Karpas-422 (cell line): ENCODE measurements around the gene CP. TPM values are rescaled to one million over a fixed set of nuclear protein-coding genes. Genes with fewer than 3 reads are reported as not detected.

ENCODE experiments used
- DNase-seq: peaks from one replicate; pipeline ENCODE4 v3.0.0-alpha.2; 2015
- H2AFZ ChIP-seq: fragments of 200-600 bp; sonication (generic); 2 replicates; pipeline ENCODE4 v1.6.1; 2014; ENCODE audit warnings: antibody characterized with exemption, low read length, mixed read lengths
- H3K27ac ChIP-seq: fragments of 200-600 bp; sonication (generic); 2 replicates; pipeline ENCODE4 v1.5.1; 2014; ENCODE audit warnings: mild to moderate bottlenecking, low read length, moderate library complexity
- H3K27me3 ChIP-seq: fragments of 200-600 bp; sonication (generic); 2 replicates; pipeline ENCODE4 v1.6.1; 2014; ENCODE audit warnings: low read length, mixed read lengths
- H3K36me3 ChIP-seq: fragments of 200-600 bp; sonication (generic); 2 replicates; pipeline ENCODE4 v1.6.1; 2014; ENCODE audit warnings: low read length, mixed read lengths; ENCODE audit not compliant: insufficient read depth
- H3K4me1 ChIP-seq: fragments of 200-600 bp; sonication (generic); 2 replicates; pipeline ENCODE4 v1.6.1; 2014; ENCODE audit warnings: mild to moderate bottlenecking, low read length, mixed read lengths
- H3K4me2 ChIP-seq: fragments of 200-600 bp; sonication (generic); 2 replicates; pipeline ENCODE4 v1.6.1; 2014; ENCODE audit warnings: low read length, low read depth, mild to moderate bottlenecking; ENCODE audit not compliant: poor library complexity, severe bottlenecking
- H3K4me3 ChIP-seq: fragments of 200-600 bp; sonication (generic); 2 replicates; pipeline ENCODE4 v1.5.1; 2014; ENCODE audit warnings: mild to moderate bottlenecking, antibody characterized with exemption, low read length, mixed read lengths
- H3K79me2 ChIP-seq: fragments of 200-600 bp; sonication (generic); 2 replicates; pipeline ENCODE4 v1.6.1; 2014; ENCODE audit warnings: mild to moderate bottlenecking, low read length, mixed read lengths
- H3K9ac ChIP-seq: fragments of 200-600 bp; sonication (generic); 2 replicates; pipeline ENCODE4 v1.6.0; 2014; ENCODE audit warnings: low read length
- H3K9me2 ChIP-seq: fragments of 200-600 bp; sonication (generic), shearing (Covaris generic); replicated peaks from 2 replicates; pipeline ENCODE4 v1.6.0; 2014; ENCODE audit warnings: mild to moderate bottlenecking, low read length, moderate library complexity; ENCODE audit not compliant: insufficient read depth
- H3K9me3 ChIP-seq: fragments of 300-700, 200-600 bp; sonication (generic); 2 replicates; pipeline ENCODE4 v1.6.1; 2014; ENCODE audit warnings: low read length, mixed read lengths
- H4K20me1 ChIP-seq: fragments of 200-600 bp; sonication (generic); 2 replicates; pipeline ENCODE4 v1.6.1; 2014; ENCODE audit warnings: mild to moderate bottlenecking, antibody characterized with exemption, low read length, low read depth; ENCODE audit not compliant: insufficient read depth
- total RNA-seq: library from RNA; depleted of rRNA; stranded (reverse); fragments of >200 nt; shearing (Covaris generic); gene quantifications from 2 replicates; pipeline ENCODE4 v1.2.3, GENCODE V29; 2014; ENCODE audit warnings: low replicate concordance

CP gene
- total RNA-seq, 1 experiment from 2014 or later: not detected

DNA sequence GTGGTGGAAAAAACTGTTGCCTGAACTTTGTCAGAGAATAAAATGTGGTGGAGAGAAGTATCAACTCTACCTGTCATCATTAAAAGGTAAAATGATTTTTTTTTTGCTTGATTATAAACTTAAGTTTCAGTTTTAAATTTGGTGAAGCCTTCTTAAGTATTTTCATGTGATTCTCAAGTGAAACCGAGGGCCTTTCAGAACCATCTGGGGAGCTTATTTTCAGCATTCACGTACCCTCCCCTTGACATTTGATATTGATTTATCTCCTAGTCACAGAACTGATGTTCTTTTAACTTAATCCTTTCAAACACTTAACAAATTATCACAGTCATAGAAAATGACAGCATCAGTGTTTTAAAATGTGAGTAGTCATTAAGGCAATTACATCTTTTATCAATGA lies 53.7 kb downstream of the CP start:
- Histone ChIP-seq H3K27me3 (no peaks in the 10 kb centered on the region), H3K9me3 (no peaks in the 10 kb centered on the region), H2AFZ (no peak overlapping the region), H3K79me2 (0 out of 2 replicates have a peak, but pooled peaks cover 2% of the 10 kb centered on the region), H4K20me1 (no peaks in the 10 kb centered on the region), H3K4me3 (no peak overlapping the region), H3K9ac (0 out of 2 replicates have a peak overlapping the region, but pooled peaks have one; percentile 4), H3K36me3 (peaks cover 82% of the 10 kb centered on the region), H3K4me1 (peaks cover 20% of the 10 kb centered on the region), H3K9me2 (no peaks in the 10 kb centered on the region), H3K27ac (peak overlapping the region; percentile 68), H3K4me2 (peak overlapping the region; percentile 23)
- peak; percentile 48 for DNase-seq

DNA sequence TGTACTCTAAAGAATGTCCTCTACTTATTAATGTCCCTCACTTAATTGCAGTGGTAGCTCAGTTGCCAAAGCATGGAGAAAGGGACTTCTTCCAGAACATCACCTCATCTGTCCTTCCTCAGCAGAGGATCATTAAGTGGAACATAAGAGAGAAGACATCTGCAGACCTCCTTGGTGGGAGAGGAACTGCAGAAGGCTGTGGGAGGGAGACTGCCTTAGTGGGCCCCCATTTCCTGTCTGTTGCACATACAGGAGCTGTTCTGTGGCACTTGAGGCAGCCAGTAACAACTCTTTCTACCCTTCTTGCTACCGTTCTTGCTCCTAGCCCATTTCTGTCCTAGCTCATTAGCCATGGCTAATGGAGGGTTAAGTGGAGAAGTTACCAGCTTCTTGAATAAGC lies 58.6 kb downstream of the CP start:
- H3K79me2 ChIP-seq: 0 out of 2 replicates have a peak, but pooled peaks cover 2% of the 10 kb centered on the region
- H2AFZ ChIP-seq: no peak overlapping the region
- H3K27me3 ChIP-seq: no peaks in the 10 kb centered on the region
- no peak overlapping the region for H3K4me3 ChIP-seq
- no peaks in the 10 kb centered on the region for H3K9me3 ChIP-seq
- no peak for DNase-seq
- peaks cover 13% of the 10 kb centered on the region for H3K4me1 ChIP-seq
- H3K4me2 ChIP-seq: no peak overlapping the region
- no peak overlapping the region for H3K27ac ChIP-seq
- H3K36me3 ChIP-seq: peaks cover 81% of the 10 kb centered on the region
- no peak overlapping the region for H3K9ac ChIP-seq
- no peaks in the 10 kb centered on the region for H3K9me2 ChIP-seq
- H4K20me1 ChIP-seq: no peaks in the 10 kb centered on the region

DNA sequence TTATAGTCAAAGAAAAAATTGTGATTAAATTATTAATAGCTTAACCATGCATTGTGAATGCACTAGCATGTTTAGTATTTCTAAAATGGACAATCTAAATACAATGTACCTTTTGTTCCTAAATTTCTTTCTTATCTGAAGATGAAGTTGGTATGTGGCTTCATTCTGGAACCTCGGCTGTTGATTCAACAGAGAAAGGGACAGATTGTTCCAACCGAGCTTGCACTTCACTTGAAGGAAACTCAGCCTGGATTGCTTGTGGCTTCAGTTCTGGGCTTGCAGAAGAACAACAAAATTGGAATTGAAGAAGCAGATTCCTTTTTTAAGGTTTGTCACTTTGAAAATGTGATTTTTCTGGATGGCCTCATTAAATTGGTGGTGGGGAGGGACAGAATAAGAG lies 59.6 kb downstream of the CP start:
- H4K20me1 ChIP-seq: no peaks in the 10 kb centered on the region
- no peak overlapping the region for H3K4me3 ChIP-seq
- peaks cover 2% of the 10 kb centered on the region for H3K4me1 ChIP-seq
- H2AFZ ChIP-seq: no peak overlapping the region
- H3K79me2 ChIP-seq: 0 out of 2 replicates have a peak, but pooled peaks cover 2% of the 10 kb centered on the region
- DNase-seq: no peak
- H3K36me3 ChIP-seq: peaks cover 81% of the 10 kb centered on the region
- H3K4me2 ChIP-seq: no peak overlapping the region
- H3K27ac ChIP-seq: no peak overlapping the region
- no peaks in the 10 kb centered on the region for H3K27me3 ChIP-seq
- H3K9me3 ChIP-seq: no peaks in the 10 kb centered on the region
- H3K9me2 ChIP-seq: no peaks in the 10 kb centered on the region
- H3K9ac ChIP-seq: no peak overlapping the region

DNA sequence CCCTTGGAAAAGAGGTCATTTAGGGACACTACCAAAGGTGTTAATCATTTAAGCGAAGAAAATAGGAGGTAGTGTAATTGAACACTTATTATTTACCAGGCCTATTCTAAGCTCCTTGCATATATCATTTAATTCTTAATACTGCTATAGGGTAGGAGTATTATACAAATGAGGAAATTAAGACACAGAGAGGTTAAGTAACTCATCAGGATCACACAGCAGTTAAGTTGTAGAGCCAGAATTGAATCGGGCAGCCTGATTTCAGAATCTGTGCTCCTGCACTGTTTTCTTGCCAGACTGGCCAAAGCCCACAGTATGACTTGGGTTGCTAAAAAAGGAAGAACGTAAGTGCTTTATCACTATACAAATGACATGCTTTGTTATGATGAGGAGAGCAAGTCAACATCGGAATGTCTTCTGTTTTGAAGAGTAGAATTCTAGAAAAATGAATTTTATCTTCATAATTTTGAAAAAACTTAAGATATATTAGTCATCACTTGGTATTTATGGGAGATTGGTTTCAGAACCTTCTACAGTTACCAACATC lies 60.8 kb downstream of the CP start:
- Histone ChIP-seq H2AFZ (no peak overlapping the region), H3K36me3 (peaks cover 80% of the 10 kb centered on the region), H3K9me2 (no peaks in the 10 kb centered on the region), H3K4me1 (no peaks in the 10 kb centered on the region), H3K79me2 (no peaks in the 10 kb centered on the region), H3K4me2 (no peak overlapping the region), H3K27ac (no peak overlapping the region), H3K4me3 (no peak overlapping the region), H3K9me3 (no peaks in the 10 kb centered on the region), H4K20me1 (no peaks in the 10 kb centered on the region), H3K9ac (no peak overlapping the region), H3K27me3 (no peaks in the 10 kb centered on the region)
- no peak for DNase-seq

DNA sequence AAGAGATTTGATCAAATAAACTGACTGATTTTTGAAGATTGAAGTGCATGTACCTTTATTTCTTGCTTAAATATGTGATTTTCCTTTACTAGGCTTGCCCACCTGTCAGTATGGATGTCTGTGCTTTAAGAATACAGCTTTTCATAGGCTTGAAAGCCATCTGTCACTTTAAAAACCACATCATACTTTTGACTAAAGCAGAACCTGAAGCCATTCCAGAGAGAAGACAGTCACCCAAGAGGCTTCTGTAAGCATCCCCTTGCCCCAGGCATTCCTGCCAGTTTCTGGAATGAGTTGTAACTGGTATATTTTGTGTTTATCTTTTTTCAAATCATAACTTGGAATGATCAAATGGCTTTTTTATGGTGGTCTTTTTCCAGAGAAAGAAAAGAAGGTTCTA lies 68.2 kb downstream of the CP start:
- Histone ChIP-seq H3K79me2 (0 out of 2 replicates have a peak, but pooled peaks cover 4% of the 10 kb centered on the region), H3K4me3 (no peak overlapping the region), H3K4me2 (no peak overlapping the region), H2AFZ (no peak overlapping the region), H3K9me2 (no peaks in the 10 kb centered on the region), H4K20me1 (no peaks in the 10 kb centered on the region), H3K27me3 (no peaks in the 10 kb centered on the region), H3K27ac (no peak overlapping the region), H3K4me1 (no peaks in the 10 kb centered on the region), H3K36me3 (peaks cover 60% of the 10 kb centered on the region), H3K9me3 (no peaks in the 10 kb centered on the region), H3K9ac (no peak overlapping the region)
- DNase-seq: no peak

DNA sequence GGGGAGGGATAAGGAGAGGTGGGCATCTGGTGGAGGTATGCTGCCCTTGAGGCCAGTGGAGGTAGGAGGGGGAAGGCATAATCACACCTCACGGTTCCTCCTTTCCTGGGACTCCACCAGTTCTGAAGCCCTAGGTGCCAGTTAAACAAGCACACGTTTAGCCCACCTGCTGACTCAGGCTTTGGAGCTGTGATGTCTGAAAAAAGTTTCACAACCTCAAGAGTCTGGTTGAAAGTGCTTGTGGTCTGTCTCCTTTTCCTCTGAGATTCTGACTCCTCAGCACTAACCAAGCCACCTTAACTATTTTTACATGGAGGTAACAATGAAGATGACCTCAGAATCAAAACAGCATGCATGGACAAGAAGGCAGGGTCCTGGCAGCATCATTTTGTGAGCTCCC lies 69.2 kb downstream of the CP start:
- H3K4me3 ChIP-seq: no peak overlapping the region
- no peak overlapping the region for H2AFZ ChIP-seq
- H3K27ac ChIP-seq: no peak overlapping the region
- H3K9me2 ChIP-seq: no peaks in the 10 kb centered on the region
- H4K20me1 ChIP-seq: no peaks in the 10 kb centered on the region
- H3K9ac ChIP-seq: no peak overlapping the region
- no peaks in the 10 kb centered on the region for H3K27me3 ChIP-seq
- no peak overlapping the region for H3K4me2 ChIP-seq
- H3K9me3 ChIP-seq: no peaks in the 10 kb centered on the region
- H3K4me1 ChIP-seq: no peaks in the 10 kb centered on the region
- no peak for DNase-seq
- H3K36me3 ChIP-seq: peaks cover 50% of the 10 kb centered on the region
- 0 out of 2 replicates have a peak, but pooled peaks cover 6% of the 10 kb centered on the region for H3K79me2 ChIP-seq

DNA sequence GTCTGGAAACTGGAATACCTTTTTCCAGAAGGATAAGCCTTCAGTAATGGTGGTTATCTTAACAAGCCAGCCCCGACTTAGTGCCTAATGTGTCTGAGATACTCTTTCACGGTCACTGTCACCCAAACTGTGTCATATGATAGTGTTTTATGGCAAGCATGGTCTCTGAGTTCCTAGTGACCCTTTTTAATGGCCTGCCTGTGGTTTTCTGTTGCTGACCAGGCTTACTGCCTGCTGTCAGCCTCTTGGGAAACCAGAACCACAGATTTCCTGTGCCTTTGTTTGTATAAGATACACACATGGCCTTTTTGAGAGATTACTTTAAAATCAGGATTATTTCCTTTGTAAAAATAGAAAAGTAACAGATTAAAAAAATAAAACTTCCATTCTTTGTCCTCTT lies 69.8 kb downstream of the CP start:
- H3K27ac ChIP-seq: no peak overlapping the region
- H3K4me1 ChIP-seq: peaks cover under 1% of the 10 kb centered on the region
- H3K9me3 ChIP-seq: no peaks in the 10 kb centered on the region
- H3K27me3 ChIP-seq: no peaks in the 10 kb centered on the region
- DNase-seq: no peak
- no peak overlapping the region for H2AFZ ChIP-seq
- no peak overlapping the region for H3K9ac ChIP-seq
- H3K36me3 ChIP-seq: peaks cover 45% of the 10 kb centered on the region; the same call in 1 of the 2 replicates
- no peaks in the 10 kb centered on the region for H4K20me1 ChIP-seq
- no peak overlapping the region for H3K4me3 ChIP-seq
- H3K9me2 ChIP-seq: no peaks in the 10 kb centered on the region
- H3K79me2 ChIP-seq: peaks cover 10% of the 10 kb centered on the region; the same call in 1 of the 2 replicates
- no peak overlapping the region for H3K4me2 ChIP-seq

DNA sequence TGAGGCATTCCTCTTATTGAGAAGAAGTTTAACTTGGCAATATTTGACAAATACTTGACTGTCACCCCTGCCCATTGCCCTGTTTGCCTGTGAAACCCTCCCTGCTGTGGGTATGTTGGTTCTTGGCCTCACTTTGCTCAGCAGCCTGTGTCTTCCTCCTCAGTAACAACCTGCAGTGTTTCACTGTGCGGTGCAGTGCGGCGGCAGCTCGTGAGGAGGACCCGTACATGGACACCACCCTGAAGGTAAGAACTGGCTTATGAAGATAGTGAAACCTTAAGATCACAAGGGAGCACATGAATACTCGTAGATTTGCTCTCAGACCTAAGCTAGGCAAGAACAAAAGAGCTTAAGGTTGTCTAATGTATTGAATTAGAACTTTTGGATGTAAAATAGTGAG lies 71.2 kb downstream of the CP start:
- no peak overlapping the region for H3K27ac ChIP-seq
- peaks cover 33% of the 10 kb centered on the region; the same call in 1 of the 2 replicates for H3K36me3 ChIP-seq
- no peak overlapping the region for H3K4me2 ChIP-seq

More for the DNA sequence above, 71.2 kb downstream of the CP start:
- peaks cover 15% of the 10 kb centered on the region; the same call in 1 of the 2 replicates for H3K79me2 ChIP-seq
- H3K9me3 ChIP-seq: no peaks in the 10 kb centered on the region
- H3K27me3 ChIP-seq: no peaks in the 10 kb centered on the region
- peaks cover 15% of the 10 kb centered on the region for H3K4me1 ChIP-seq
- DNase-seq: no peak
- no peaks in the 10 kb centered on the region for H3K9me2 ChIP-seq
- no peak overlapping the region for H3K4me3 ChIP-seq
- no peak overlapping the region for H3K9ac ChIP-seq
- no peak overlapping the region for H2AFZ ChIP-seq
- no peaks in the 10 kb centered on the region for H4K20me1 ChIP-seq
